Peyer's patch (tissue), 4 donors: ENCODE results near the gene DAND5.

Experiments used
- POLR2A ChIP-seq, 2 donors: fragments of 450-650 bp; IDR thresholded peaks; one replicate each; pipeline ENCODE4 v1.5.1; 2017; ENCODE audit warnings: antibody characterized with exemption in 2 of 2, mild to moderate bottlenecking in 2 of 2, moderate library complexity in 2 of 2
- TF ChIP-seq, protein P1 (sequence below), 6 experiments: fragments of 450-650 bp in 4 of 6; fragments of 200-600 bp in 2 of 6; sonication (generic) in 1 of 6; IDR thresholded peaks; one replicate each; pipeline ENCODE4 v1.5.1; 2017 to 2019; ENCODE audit warnings: antibody characterized with exemption in 6 of 6, mild to moderate bottlenecking in 3 of 6, moderate library complexity in 1 of 6

GRCh38 chr19:12996406-12997094, 27.2 kb downstream of the DAND5 start:
- TF ChIP-seq, protein P1, sequence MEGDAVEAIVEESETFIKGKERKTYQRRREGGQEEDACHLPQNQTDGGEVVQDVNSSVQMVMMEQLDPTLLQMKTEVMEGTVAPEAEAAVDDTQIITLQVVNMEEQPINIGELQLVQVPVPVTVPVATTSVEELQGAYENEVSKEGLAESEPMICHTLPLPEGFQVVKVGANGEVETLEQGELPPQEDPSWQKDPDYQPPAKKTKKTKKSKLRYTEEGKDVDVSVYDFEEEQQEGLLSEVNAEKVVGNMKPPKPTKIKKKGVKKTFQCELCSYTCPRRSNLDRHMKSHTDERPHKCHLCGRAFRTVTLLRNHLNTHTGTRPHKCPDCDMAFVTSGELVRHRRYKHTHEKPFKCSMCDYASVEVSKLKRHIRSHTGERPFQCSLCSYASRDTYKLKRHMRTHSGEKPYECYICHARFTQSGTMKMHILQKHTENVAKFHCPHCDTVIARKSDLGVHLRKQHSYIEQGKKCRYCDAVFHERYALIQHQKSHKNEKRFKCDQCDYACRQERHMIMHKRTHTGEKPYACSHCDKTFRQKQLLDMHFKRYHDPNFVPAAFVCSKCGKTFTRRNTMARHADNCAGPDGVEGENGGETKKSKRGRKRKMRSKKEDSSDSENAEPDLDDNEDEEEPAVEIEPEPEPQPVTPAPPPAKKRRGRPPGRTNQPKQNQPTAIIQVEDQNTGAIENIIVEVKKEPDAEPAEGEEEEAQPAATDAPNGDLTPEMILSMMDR (IDR thresholded peaks at IDR 0.05): no peak
- no peak for TF ChIP-seq POLR2A (IDR thresholded peaks at IDR 0.05)
